ENCODE measurements around the gene UNCX.

DNA sequence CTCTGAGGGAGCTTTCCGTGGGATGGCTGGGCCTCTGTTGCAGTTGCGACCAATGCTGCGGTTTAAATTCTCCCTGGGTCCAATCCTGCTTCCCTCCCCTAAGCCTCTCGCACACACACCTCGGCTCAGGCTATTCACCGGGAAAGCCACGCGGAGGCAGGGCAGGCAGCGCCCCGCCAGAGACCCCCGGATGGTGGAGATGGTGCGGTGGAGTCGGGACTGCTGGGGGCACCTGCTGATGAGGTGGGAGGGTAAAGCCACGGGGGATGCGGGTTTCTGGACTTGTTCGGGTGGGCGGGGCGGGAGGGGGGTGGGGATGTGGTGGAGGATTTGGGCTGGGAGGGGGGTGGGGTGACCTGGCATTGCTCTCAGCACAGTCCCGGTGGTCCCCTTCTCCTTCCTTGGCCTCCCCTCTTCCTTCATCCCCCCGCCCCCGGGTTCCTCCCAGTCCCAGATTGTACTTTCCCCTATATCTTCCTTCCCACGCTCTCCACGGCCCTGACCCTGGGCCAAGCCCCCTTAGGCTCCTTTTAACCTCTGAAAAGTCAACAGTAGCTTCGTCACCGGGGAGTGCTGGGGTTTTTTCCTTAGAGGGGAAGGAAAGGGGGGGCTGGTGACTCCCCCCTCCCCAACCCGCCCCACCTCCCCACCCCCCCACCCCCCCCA lies 16.4 kb downstream of the UNCX start:
- TF ChIP-seq, protein P1, sequence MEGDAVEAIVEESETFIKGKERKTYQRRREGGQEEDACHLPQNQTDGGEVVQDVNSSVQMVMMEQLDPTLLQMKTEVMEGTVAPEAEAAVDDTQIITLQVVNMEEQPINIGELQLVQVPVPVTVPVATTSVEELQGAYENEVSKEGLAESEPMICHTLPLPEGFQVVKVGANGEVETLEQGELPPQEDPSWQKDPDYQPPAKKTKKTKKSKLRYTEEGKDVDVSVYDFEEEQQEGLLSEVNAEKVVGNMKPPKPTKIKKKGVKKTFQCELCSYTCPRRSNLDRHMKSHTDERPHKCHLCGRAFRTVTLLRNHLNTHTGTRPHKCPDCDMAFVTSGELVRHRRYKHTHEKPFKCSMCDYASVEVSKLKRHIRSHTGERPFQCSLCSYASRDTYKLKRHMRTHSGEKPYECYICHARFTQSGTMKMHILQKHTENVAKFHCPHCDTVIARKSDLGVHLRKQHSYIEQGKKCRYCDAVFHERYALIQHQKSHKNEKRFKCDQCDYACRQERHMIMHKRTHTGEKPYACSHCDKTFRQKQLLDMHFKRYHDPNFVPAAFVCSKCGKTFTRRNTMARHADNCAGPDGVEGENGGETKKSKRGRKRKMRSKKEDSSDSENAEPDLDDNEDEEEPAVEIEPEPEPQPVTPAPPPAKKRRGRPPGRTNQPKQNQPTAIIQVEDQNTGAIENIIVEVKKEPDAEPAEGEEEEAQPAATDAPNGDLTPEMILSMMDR (IDR thresholded peaks at IDR 0.05), result no peak
- TF ChIP-seq POLR2A (IDR thresholded peaks at IDR 0.05), result no peak

Measured in lower leg skin (tissue), 3 donors.